ENCODE data around the gene BRAF. TPM values are rescaled to one million over a fixed set of nuclear protein-coding genes. Genes with fewer than 3 reads are reported as not detected.

The BRAF gene
- total RNA-seq, 1 donor from 2014 or later: 52.8 TPM

DNA sequence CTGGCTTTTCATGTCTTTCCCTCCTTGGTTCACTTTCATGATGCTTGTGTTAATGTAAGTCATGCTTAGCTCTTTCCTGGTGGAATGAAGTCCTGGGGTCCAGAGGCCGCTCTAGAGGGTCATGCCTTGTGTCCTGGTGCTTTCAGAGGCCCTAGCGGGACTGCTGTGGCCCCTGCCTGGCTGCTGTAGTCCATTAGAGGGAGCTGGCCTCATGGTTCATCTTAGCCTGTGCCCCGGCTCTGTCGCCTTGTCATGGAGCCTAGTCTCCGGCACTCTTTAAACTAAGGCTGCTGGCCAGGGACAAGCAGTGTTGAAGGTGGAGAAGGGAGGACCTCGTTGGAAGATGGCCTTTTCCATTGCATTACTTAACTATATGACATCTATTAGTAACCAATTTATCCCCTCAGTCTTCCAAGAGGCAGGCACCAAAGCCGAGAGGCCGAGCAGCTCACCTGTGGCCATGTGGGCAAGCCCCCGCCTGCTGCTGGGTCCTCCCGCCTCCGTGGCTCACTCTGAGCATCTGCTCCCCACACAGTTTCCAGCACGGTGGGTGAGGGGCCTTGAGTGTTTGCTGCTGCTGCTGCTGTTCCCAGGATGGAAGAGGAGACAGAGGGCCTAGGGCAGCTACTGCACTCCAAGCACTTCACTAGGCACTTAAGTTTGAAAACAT is 233.2 kb downstream of the BRAF start:
- intact Hi-C loops (cut with DNase I): no loop called here
- peaks cover 3 to 23% of the 10 kb centered on the region in 2 donors for H3K36me3 ChIP-seq

DNA sequence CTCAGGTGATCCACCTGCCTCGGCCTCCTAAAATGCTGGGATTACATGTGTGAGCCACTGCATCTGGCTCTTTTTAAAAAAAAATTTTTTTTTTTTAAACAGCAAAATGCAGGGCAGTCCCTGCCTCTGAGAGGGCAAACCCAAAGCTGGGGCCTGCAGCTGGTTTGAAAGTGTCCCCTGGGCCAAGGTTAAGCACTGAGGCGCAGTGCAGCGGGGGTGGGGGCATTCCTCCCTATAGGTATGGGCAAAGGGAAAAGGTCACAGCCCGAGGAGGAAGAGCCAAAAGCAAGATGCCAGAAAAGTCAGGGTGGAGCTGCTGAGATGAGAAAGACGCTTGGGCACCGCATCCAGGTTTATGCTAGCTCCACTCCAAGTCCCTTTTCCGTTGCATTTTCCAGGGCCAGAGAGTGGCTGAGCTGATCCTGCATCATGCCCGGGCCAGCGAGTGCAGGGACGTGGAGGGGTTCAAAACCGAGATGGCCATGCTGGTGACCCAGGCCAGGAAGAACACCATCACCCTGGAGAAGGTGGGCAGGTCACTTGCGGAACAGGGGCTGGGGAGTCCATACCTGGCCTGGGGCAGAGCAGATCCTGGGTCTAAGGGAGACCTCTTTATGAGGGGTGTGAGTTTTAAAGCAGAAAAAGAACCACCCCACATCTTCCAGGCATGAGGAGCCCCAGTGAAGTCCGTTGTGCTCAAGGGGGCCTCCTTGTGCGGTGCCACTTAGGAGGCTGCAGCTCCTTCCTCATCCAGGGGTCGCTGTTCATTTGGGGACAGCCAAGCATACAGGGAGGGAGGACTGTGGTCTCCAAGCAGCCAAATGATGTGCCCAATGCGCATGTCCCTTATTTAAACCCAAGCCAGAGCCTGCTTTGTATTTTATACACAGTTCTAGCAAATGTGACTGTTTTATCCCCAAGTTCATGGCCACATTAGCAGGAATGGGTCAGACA is 235.3 kb downstream of the BRAF start:
- H3K4me3 ChIP-seq: no peak overlapping the region
- DNase-seq (ENCODE audit: extremely low spot score in 2 of 2): no peak
- TF ChIP-seq POLR2A (IDR thresholded peaks at IDR 0.05) (no peak), POLR2AphosphoS5 (IDR thresholded peaks at IDR 0.05; ENCODE audit: insufficient read depth in 1 of 2, low read depth in 1 of 2) (no peak)
- TF ChIP-seq, protein P1, sequence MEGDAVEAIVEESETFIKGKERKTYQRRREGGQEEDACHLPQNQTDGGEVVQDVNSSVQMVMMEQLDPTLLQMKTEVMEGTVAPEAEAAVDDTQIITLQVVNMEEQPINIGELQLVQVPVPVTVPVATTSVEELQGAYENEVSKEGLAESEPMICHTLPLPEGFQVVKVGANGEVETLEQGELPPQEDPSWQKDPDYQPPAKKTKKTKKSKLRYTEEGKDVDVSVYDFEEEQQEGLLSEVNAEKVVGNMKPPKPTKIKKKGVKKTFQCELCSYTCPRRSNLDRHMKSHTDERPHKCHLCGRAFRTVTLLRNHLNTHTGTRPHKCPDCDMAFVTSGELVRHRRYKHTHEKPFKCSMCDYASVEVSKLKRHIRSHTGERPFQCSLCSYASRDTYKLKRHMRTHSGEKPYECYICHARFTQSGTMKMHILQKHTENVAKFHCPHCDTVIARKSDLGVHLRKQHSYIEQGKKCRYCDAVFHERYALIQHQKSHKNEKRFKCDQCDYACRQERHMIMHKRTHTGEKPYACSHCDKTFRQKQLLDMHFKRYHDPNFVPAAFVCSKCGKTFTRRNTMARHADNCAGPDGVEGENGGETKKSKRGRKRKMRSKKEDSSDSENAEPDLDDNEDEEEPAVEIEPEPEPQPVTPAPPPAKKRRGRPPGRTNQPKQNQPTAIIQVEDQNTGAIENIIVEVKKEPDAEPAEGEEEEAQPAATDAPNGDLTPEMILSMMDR (IDR thresholded peaks at IDR 0.05): no peak
- H3K27me3 ChIP-seq: no peaks in the 10 kb centered on the region
- H3K4me1 ChIP-seq: no peaks in the 10 kb centered on the region
- intact Hi-C loops (cut with DNase I): no loop called here
- H3K36me3 ChIP-seq: peaks cover 3 to 23% of the 10 kb centered on the region in 2 donors
- H3K27ac ChIP-seq: no peak overlapping the region
- no peaks in the 10 kb centered on the region for H3K9me3 ChIP-seq

More for the DNA sequence above, 233.2 kb downstream of the BRAF start:
- no peak for TF ChIP-seq POLR2A (IDR thresholded peaks at IDR 0.05)
- TF ChIP-seq POLR2AphosphoS5 (IDR thresholded peaks at IDR 0.05; ENCODE audit: insufficient read depth in 1 of 2, low read depth in 1 of 2): no peak
- TF ChIP-seq, protein P1 (IDR thresholded peaks at IDR 0.05): no peak
- Histone ChIP-seq H3K27ac (no peak overlapping the region), H3K4me1 (peaks cover 7% of the 10 kb centered on the region), H3K4me3 (no peak overlapping the region), H3K27me3 (no peaks in the 10 kb centered on the region), H3K9me3 (no peaks in the 10 kb centered on the region)
- no peak for DNase-seq (ENCODE audit: extremely low spot score in 2 of 2)

DNA sequence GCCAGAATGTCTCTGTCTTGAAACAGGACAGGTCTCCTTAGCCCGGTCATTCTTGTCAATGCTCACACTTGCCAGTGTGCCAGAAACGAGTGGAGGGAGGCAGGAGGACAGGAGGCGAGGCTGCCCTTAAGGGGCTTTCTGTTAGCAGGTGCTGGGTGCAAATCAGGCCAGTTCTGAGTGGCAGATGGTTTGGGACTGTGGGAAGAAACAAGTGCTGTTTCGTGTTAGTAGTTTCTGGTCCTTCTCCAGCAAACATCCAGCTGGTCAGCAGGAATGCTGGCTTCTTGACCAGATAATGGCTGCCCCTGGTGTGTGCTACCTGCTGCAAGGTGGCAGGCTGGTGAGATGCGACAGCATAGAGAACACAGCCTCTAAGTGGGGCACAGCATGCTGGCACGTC is 236.4 kb downstream of the BRAF start:
- intact Hi-C loops (cut with DNase I): no loop called here
- H3K27me3 ChIP-seq: no peaks in the 10 kb centered on the region
- H3K9me3 ChIP-seq: no peaks in the 10 kb centered on the region
- H3K27ac ChIP-seq: no peak overlapping the region
- TF ChIP-seq POLR2AphosphoS5 (IDR thresholded peaks at IDR 0.05; ENCODE audit: insufficient read depth in 1 of 2, low read depth in 1 of 2): no peak
- TF ChIP-seq, protein P1 (IDR thresholded peaks at IDR 0.05): no peak
- no peak for TF ChIP-seq POLR2A (IDR thresholded peaks at IDR 0.05)
- no peaks in the 10 kb centered on the region for H3K4me1 ChIP-seq
- H3K4me3 ChIP-seq: no peak overlapping the region
- H3K36me3 ChIP-seq: peaks cover 3 to 23% of the 10 kb centered on the region in 2 donors
- DNase-seq (ENCODE audit: extremely low spot score in 2 of 2): no peak

DNA sequence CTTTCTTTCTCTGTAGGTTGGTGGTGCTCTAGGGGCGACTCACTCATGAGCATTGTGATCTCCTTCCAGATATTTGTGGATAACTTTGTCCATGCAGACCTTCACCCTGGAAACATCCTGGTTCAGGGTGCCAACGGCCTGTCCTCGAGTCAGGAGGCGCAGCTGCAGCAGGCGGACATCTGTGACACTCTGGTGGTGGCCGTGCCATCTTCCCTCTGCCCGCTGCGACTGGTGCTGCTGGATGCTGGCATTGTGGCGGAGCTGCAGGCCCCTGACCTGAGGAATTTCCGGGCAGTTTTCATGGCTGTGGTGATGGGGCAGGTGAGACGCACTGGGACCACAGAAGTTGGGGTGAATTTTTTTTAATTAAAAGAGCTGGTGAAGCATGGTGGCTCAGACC is 237.8 kb downstream of the BRAF start:
- H3K4me3 ChIP-seq: no peak overlapping the region
- DNase-seq (ENCODE audit: extremely low spot score in 2 of 2): no peak
- H3K27ac ChIP-seq: no peak overlapping the region
- H3K4me1 ChIP-seq: no peaks in the 10 kb centered on the region
- no peaks in the 10 kb centered on the region for H3K9me3 ChIP-seq
- no peaks in the 10 kb centered on the region for H3K27me3 ChIP-seq
- H3K36me3 ChIP-seq: peaks cover 0 to 28% of the 10 kb centered on the region in 2 donors
- intact Hi-C loops (cut with DNase I): no loop called here
- no peak for TF ChIP-seq POLR2A (IDR thresholded peaks at IDR 0.05)
- TF ChIP-seq, protein P1 (IDR thresholded peaks at IDR 0.05): no peak
- no peak for TF ChIP-seq POLR2AphosphoS5 (IDR thresholded peaks at IDR 0.05; ENCODE audit: insufficient read depth in 1 of 2, low read depth in 1 of 2)
